ENCODE data around the gene NTM.

NTM gene

DNA sequence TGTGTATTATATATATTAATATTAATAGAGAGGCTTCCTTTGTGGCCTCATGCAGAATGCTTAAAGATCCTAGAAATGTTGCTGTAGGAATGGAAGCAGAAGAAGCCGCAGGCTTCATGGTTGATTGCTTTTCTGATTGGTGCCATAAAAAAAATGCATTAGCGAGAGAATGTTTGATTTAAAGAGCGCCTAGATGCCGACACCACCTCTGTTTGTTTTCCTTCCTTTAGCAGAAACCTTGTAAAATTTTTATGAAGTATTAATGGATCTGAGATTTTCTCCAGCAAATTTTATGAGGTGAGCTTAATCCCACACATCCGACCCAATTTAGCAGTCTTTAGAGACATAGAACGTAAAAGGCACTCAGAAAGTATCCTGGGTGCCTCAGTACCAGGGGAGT, 587.5 kb downstream of the NTM start (continued):
- TF ChIP-seq, protein P1, sequence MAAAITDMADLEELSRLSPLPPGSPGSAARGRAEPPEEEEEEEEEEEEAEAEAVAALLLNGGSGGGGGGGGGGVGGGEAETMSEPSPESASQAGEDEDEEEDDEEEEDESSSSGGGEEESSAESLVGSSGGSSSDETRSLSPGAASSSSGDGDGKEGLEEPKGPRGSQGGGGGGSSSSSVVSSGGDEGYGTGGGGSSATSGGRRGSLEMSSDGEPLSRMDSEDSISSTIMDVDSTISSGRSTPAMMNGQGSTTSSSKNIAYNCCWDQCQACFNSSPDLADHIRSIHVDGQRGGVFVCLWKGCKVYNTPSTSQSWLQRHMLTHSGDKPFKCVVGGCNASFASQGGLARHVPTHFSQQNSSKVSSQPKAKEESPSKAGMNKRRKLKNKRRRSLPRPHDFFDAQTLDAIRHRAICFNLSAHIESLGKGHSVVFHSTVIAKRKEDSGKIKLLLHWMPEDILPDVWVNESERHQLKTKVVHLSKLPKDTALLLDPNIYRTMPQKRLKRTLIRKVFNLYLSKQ (tag by site-specific recombination; IDR thresholded peaks at IDR 0.05; ENCODE audit: borderline replicate concordance): no peak
- TF ChIP-seq, protein P2, sequence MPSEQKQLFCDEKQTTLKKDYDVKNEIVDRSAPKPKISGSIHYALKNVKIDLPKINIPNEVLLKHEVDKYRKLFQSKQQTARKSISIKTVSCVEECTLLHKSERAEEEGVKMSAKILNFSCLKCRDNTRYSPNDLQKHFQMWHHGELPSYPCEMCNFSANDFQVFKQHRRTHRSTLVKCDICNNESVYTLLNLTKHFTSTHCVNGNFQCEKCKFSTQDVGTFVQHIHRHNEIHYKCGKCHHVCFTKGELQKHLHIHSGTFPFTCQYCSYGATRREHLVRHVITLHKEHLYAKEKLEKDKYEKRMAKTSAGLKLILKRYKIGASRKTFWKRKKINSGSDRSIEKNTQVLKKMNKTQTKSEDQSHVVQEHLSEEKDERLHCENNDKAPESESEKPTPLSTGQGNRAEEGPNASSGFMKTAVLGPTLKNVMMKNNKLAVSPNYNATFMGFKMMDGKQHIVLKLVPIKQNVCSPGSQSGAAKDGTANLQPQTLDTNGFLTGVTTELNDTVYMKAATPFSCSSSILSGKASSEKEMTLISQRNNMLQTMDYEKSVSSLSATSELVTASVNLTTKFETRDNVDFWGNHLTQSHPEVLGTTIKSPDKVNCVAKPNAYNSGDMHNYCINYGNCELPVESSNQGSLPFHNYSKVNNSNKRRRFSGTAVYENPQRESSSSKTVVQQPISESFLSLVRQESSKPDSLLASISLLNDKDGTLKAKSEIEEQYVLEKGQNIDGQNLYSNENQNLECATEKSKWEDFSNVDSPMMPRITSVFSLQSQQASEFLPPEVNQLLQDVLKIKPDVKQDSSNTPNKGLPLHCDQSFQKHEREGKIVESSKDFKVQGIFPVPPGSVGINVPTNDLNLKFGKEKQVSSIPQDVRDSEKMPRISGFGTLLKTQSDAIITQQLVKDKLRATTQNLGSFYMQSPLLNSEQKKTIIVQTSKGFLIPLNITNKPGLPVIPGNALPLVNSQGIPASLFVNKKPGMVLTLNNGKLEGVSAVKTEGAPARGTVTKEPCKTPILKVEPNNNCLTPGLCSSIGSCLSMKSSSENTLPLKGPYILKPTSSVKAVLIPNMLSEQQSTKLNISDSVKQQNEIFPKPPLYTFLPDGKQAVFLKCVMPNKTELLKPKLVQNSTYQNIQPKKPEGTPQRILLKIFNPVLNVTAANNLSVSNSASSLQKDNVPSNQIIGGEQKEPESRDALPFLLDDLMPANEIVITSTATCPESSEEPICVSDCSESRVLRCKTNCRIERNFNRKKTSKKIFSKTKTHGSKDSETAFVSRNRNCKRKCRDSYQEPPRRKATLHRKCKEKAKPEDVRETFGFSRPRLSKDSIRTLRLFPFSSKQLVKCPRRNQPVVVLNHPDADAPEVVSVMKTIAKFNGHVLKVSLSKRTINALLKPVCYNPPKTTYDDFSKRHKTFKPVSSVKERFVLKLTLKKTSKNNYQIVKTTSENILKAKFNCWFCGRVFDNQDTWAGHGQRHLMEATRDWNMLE (tag by site-specific recombination; conservative IDR thresholded peaks at IDR 0.05; ENCODE audit: low read depth): no peak
- no peak for TF ChIP-seq ZNF112 (tag by site-specific recombination; IDR thresholded peaks at IDR 0.05)
- TF ChIP-seq, protein P3, sequence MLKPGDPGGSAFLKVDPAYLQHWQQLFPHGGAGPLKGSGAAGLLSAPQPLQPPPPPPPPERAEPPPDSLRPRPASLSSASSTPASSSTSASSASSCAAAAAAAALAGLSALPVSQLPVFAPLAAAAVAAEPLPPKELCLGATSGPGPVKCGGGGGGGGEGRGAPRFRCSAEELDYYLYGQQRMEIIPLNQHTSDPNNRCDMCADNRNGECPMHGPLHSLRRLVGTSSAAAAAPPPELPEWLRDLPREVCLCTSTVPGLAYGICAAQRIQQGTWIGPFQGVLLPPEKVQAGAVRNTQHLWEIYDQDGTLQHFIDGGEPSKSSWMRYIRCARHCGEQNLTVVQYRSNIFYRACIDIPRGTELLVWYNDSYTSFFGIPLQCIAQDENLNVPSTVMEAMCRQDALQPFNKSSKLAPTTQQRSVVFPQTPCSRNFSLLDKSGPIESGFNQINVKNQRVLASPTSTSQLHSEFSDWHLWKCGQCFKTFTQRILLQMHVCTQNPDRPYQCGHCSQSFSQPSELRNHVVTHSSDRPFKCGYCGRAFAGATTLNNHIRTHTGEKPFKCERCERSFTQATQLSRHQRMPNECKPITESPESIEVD (tag by site-specific recombination; IDR thresholded peaks at IDR 0.05): peak; percentile 91
- TF ChIP-seq ZNF660 (tag by site-specific recombination; IDR thresholded peaks at IDR 0.05): no peak
- TF ChIP-seq ZNF335 (tag by site-specific recombination; conservative IDR thresholded peaks at IDR 0.05): no peak
- TF ChIP-seq ZNF626 (tag by site-specific recombination; IDR thresholded peaks at IDR 0.05): no peak
- no peak for TF ChIP-seq ZNF202 (tag by site-specific recombination; IDR thresholded peaks at IDR 0.05; ENCODE audit: borderline replicate concordance)
- TF ChIP-seq, protein P4, sequence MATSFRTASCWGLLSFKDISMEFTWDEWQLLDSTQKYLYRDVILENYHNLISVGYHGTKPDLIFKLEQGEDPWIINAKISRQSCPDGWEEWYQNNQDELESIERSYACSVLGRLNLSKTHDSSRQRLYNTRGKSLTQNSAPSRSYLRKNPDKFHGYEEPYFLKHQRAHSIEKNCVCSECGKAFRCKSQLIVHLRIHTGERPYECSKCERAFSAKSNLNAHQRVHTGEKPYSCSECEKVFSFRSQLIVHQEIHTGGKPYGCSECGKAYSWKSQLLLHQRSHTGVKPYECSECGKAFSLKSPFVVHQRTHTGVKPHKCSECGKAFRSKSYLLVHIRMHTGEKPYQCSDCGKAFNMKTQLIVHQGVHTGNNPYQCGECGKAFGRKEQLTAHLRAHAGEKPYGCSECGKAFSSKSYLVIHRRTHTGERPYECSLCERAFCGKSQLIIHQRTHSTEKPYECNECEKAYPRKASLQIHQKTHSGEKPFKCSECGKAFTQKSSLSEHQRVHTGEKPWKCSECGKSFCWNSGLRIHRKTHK (tag by site-specific recombination; IDR thresholded peaks at IDR 0.05): no peak
- TF ChIP-seq PRDM1 (tag by site-specific recombination; IDR thresholded peaks at IDR 0.05): no peak
- no peak for TF ChIP-seq ZNF174 (tag by site-specific recombination; IDR thresholded peaks at IDR 0.05)
- TF ChIP-seq, protein P5, sequence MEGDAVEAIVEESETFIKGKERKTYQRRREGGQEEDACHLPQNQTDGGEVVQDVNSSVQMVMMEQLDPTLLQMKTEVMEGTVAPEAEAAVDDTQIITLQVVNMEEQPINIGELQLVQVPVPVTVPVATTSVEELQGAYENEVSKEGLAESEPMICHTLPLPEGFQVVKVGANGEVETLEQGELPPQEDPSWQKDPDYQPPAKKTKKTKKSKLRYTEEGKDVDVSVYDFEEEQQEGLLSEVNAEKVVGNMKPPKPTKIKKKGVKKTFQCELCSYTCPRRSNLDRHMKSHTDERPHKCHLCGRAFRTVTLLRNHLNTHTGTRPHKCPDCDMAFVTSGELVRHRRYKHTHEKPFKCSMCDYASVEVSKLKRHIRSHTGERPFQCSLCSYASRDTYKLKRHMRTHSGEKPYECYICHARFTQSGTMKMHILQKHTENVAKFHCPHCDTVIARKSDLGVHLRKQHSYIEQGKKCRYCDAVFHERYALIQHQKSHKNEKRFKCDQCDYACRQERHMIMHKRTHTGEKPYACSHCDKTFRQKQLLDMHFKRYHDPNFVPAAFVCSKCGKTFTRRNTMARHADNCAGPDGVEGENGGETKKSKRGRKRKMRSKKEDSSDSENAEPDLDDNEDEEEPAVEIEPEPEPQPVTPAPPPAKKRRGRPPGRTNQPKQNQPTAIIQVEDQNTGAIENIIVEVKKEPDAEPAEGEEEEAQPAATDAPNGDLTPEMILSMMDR (tag by site-specific recombination; IDR thresholded peaks at IDR 0.05): no peak
- no peak for TF ChIP-seq ZNF664 (tag by site-specific recombination; IDR thresholded peaks at IDR 0.05)
- TF ChIP-seq ZFP37 (tag by site-specific recombination; IDR thresholded peaks at IDR 0.05): no peak
- TF ChIP-seq, protein P6, sequence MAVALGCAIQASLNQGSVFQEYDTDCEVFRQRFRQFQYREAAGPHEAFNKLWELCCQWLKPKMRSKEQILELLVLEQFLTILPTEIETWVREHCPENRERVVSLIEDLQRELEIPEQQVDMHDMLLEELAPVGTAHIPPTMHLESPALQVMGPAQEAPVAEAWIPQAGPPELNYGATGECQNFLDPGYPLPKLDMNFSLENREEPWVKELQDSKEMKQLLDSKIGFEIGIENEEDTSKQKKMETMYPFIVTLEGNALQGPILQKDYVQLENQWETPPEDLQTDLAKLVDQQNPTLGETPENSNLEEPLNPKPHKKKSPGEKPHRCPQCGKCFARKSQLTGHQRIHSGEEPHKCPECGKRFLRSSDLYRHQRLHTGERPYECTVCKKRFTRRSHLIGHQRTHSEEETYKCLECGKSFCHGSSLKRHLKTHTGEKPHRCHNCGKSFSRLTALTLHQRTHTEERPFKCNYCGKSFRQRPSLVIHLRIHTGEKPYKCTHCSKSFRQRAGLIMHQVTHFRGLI (tag by site-specific recombination; IDR thresholded peaks at IDR 0.05): no peak
- no peak for TF ChIP-seq MZF1 (tag by site-specific recombination; IDR thresholded peaks at IDR 0.05; ENCODE audit: borderline replicate concordance)
- TF ChIP-seq, protein P7, sequence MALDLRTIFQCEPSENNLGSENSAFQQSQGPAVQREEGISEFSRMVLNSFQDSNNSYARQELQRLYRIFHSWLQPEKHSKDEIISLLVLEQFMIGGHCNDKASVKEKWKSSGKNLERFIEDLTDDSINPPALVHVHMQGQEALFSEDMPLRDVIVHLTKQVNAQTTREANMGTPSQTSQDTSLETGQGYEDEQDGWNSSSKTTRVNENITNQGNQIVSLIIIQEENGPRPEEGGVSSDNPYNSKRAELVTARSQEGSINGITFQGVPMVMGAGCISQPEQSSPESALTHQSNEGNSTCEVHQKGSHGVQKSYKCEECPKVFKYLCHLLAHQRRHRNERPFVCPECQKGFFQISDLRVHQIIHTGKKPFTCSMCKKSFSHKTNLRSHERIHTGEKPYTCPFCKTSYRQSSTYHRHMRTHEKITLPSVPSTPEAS (tag by site-specific recombination; IDR thresholded peaks at IDR 0.05): no peak
- TF ChIP-seq, protein P8, sequence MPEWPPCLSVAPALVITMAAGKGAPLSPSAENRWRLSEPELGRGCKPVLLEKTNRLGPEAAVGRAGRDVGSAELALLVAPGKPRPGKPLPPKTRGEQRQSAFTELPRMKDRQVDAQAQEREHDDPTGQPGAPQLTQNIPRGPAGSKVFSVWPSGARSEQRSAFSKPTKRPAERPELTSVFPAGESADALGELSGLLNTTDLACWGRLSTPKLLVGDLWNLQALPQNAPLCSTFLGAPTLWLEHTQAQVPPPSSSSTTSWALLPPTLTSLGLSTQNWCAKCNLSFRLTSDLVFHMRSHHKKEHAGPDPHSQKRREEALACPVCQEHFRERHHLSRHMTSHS (tag by site-specific recombination; IDR thresholded peaks at IDR 0.05): peak; percentile 62; the same call in 1 of the 2 replicates
- TF ChIP-seq, protein P9, sequence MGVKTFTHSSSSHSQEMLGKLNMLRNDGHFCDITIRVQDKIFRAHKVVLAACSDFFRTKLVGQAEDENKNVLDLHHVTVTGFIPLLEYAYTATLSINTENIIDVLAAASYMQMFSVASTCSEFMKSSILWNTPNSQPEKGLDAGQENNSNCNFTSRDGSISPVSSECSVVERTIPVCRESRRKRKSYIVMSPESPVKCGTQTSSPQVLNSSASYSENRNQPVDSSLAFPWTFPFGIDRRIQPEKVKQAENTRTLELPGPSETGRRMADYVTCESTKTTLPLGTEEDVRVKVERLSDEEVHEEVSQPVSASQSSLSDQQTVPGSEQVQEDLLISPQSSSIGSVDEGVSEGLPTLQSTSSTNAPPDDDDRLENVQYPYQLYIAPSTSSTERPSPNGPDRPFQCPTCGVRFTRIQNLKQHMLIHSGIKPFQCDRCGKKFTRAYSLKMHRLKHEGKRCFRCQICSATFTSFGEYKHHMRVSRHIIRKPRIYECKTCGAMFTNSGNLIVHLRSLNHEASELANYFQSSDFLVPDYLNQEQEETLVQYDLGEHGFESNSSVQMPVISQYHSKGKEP (tag by site-specific recombination; IDR thresholded peaks at IDR 0.05): peak; percentile 98
- no peak for TF ChIP-seq ZNF624 (tag by site-specific recombination; IDR thresholded peaks at IDR 0.05)
- no peak for TF ChIP-seq ZNF629 (tag by site-specific recombination; IDR thresholded peaks at IDR 0.05)
- no peak for TF ChIP-seq ZNF354C (tag by site-specific recombination; IDR thresholded peaks at IDR 0.05; ENCODE audit: borderline replicate concordance, low read depth)
- TF ChIP-seq HOXC10 (CRISPR knock-in tag; IDR thresholded peaks at IDR 0.05): no peak

Data from HEK293 (cell line).